Mesenchymal stem cell (in vitro differentiated cells and primary cell): ENCODE results near the gene EPB42.
"Not testable (repeated sequence)": the region's sequence is repeated elsewhere in the genome, so short reads cannot be mapped to it uniquely, and the experiment has no call there.

ENCODE experiments used
- DNase-seq: peaks from one replicate; pipeline ENCODE4 v3.0.0-alpha.2; 2013
- H2AFZ ChIP-seq: one replicate; pipeline ENCODE4 v1.6.1; 2013; ENCODE audit warnings: low read depth, mild to moderate bottlenecking, control low read depth, inconsistent platforms, low read length, moderate library complexity
- H2AK5ac ChIP-seq: 2 replicates; pipeline ENCODE4 v1.6.1; 2013; ENCODE audit warnings: low read length, moderate library complexity, mild to moderate bottlenecking, inconsistent platforms; ENCODE audit not compliant: severe bottlenecking
- H2BK120ac ChIP-seq: one replicate; pipeline ENCODE4 v1.6.1; 2013; ENCODE audit warnings: low read depth, mild to moderate bottlenecking, inconsistent platforms, low read length, moderate library complexity
- H2BK12ac ChIP-seq, 2 experiments: one replicate each; pipeline ENCODE4 v1.6.1; 2013; ENCODE audit warnings: inconsistent platforms in 2 of 2, low read length in 2 of 2, mild to moderate bottlenecking in 2 of 2, moderate library complexity in 2 of 2, control low read depth in 1 of 2
- H2BK15ac ChIP-seq: one replicate; pipeline ENCODE4 v1.6.1; 2013; ENCODE audit warnings: mild to moderate bottlenecking, low read depth, inconsistent platforms; ENCODE audit not compliant: poor library complexity, severe bottlenecking
- H2BK5ac ChIP-seq: 2 replicates; pipeline ENCODE4 v1.6.1; 2013; ENCODE audit warnings: low read depth, mild to moderate bottlenecking, low read length, control low read depth, inconsistent platforms; ENCODE audit not compliant: poor library complexity, severe bottlenecking
- H3K14ac ChIP-seq, 2 experiments: one replicate each; pipeline ENCODE4 v1.6.1; 2013; ENCODE audit warnings: inconsistent platforms in 2 of 2, low read length in 2 of 2, control low read depth in 1 of 2, mild to moderate bottlenecking in 1 of 2, moderate library complexity in 1 of 2
- H3K18ac ChIP-seq, 2 experiments: one replicate each; pipeline ENCODE4 v1.6.1; 2013; ENCODE audit warnings: inconsistent platforms in 2 of 2, low read length in 2 of 2, control low read depth in 1 of 2, low read depth in 1 of 2, mild to moderate bottlenecking in 1 of 2
- H3K23ac ChIP-seq, 2 experiments: one replicate each; pipeline ENCODE4 v1.6.1; 2013; ENCODE audit warnings: inconsistent platforms in 2 of 2, low read length in 2 of 2, mild to moderate bottlenecking in 2 of 2, moderate library complexity in 2 of 2, control low read depth in 1 of 2
- H3K27ac ChIP-seq: 2 replicates; pipeline ENCODE4 v1.5.1; 2013; ENCODE audit warnings: mild to moderate bottlenecking, moderate library complexity, low read length, control low read depth, inconsistent platforms; ENCODE audit not compliant: poor library complexity, severe bottlenecking
- H3K27me3 ChIP-seq, 2 experiments: 2 replicates each; pipeline versions ENCODE4 v1.6.1 to v1.7.0; 2013; ENCODE audit warnings: low read length in 2 of 2, mild to moderate bottlenecking in 2 of 2, moderate library complexity in 2 of 2, control low read depth in 1 of 2, inconsistent platforms in 1 of 2; ENCODE audit not compliant: control insufficient read depth in 1 of 2, insufficient read depth in 1 of 2
- H3K36me3 ChIP-seq, 2 experiments: 2 replicates each; pipeline versions ENCODE4 v1.6.1 to v1.7.0; 2013; ENCODE audit warnings: low read length in 2 of 2, control low read depth in 1 of 2, inconsistent platforms in 1 of 2, low read depth in 1 of 2, mild to moderate bottlenecking in 1 of 2; ENCODE audit not compliant: insufficient read depth in 2 of 2, control insufficient read depth in 1 of 2
- H3K4ac ChIP-seq, 2 experiments: one replicate each; pipeline ENCODE4 v1.6.1; 2013; ENCODE audit warnings: inconsistent platforms in 2 of 2, low read length in 2 of 2, mild to moderate bottlenecking in 2 of 2, moderate library complexity in 2 of 2, control low read depth in 1 of 2, low read depth in 1 of 2
- H3K4me1 ChIP-seq: 2 replicates; pipeline ENCODE4 v1.6.1; 2013; ENCODE audit warnings: low read depth, low read length, control low read depth; ENCODE audit not compliant: control insufficient read depth, insufficient read depth
- H3K4me2 ChIP-seq: 2 replicates; pipeline ENCODE4 v1.6.1; 2013; ENCODE audit warnings: low read length, mild to moderate bottlenecking, inconsistent platforms; ENCODE audit not compliant: poor library complexity, severe bottlenecking
- H3K4me3 ChIP-seq, 2 experiments: 2 replicates each; pipeline versions ENCODE4 v1.5.1 to v1.7.0; 2013; ENCODE audit warnings: low read length in 2 of 2, mild to moderate bottlenecking in 2 of 2, control low read depth in 1 of 2, low read depth in 1 of 2; ENCODE audit not compliant: insufficient read depth in 1 of 2
- H3K79me1 ChIP-seq: replicated peaks from 2 replicates; pipeline ENCODE4 v1.6.1; 2013; ENCODE audit warnings: mild to moderate bottlenecking, control low read depth, low read length, inconsistent platforms; ENCODE audit not compliant: poor library complexity, severe bottlenecking
- H3K9ac ChIP-seq: 2 replicates; pipeline ENCODE4 v1.7.0; 2013; ENCODE audit warnings: mild to moderate bottlenecking, low read length, moderate library complexity
- H3K9me3 ChIP-seq: 2 replicates; pipeline ENCODE4 v1.7.0; 2013; ENCODE audit warnings: mild to moderate bottlenecking, low read length; ENCODE audit not compliant: control insufficient read depth
- H4K8ac ChIP-seq: one replicate; pipeline ENCODE4 v1.6.1; 2013; ENCODE audit warnings: inconsistent platforms, mild to moderate bottlenecking, low read length, moderate library complexity
- H4K91ac ChIP-seq: one replicate; pipeline ENCODE4 v1.6.1; 2013; ENCODE audit warnings: mild to moderate bottlenecking, low read length, inconsistent platforms
- WGBS: methylation state at CpG from one replicate; pipeline ENCODE4 v1.1.7; 2013; ENCODE audit warnings: mixed read lengths; 5-methylcytosine and 5-hydroxymethylcytosine counted together

Gene EPB42

DNA sequence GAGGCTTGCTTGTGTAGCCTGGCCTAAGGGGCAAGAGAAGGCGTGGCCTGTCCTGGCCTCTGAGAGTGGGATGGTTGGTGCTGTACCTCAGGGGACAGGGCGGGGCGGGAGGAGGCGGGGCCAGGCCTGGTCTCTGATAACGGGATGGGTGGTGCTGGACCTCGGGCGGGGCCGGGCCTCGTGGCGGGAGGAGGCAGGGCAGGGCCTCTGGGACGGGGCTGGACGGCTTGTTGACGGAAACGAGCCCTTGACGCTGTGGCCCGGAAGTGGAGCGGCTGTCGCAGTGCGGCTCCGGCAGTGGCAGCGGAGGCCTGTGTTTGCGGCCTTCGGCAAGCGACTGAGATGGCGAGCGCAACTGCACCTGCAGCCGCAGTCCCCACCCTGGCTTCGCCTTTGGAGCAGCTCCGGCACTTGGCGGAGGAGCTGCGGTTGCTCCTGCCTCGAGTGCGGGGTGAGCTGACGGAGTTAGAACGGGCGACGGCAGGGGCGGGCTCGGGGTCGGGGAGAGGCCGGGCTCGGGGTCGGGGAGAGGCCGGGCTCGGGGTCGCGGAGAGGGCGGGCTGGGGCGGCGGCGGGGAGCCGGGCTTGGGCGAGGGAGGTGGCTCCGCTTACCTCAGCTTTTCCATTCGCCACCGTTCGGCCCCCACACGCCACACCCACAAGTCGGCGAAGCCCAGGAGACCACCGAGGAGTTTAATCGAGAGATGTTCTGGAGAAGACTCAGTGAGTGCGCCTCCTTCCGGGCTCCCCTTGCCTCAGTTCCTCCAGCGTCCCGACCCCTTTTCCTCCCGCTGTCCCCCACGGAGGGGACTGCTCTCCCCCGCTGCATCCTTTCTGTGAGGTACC lies 35.4 kb downstream of the EPB42 start, which contains the start of gene CCNDBP1:
Gene CCNDBP1, plus strand, starts transcription at position 247 of the 846 bp plus-strand sequence. Its CDS starts 96 bp downstream, at position 343.
- no peaks in the 10 kb centered on the region for H3K27me3 ChIP-seq
- peaks cover 6 to 33% of the 10 kb centered on the region in 2 experiments for H3K36me3 ChIP-seq
- H3K4me2 ChIP-seq, result peak within 1 kb of the TSS; percentile 99
- WGBS, result 2% methylated on average over 51 of the region's 69 CpGs
- H3K79me1 ChIP-seq, result peaks cover 12% of the 10 kb centered on the region
- H3K4me3 ChIP-seq, result peak within 1 kb of the TSS; percentile 93 to 99
- peak within 1 kb of the TSS; percentile 13 for H2BK15ac ChIP-seq
- peak within 1 kb of the TSS; percentile 92 for H4K91ac ChIP-seq
- H3K23ac ChIP-seq, result peak within 1 kb of the TSS in 1 of 2 experiments; percentile 97
- peak within 1 kb of the TSS in 1 of 2 experiments; percentile 60 for H2BK12ac ChIP-seq
- no peaks in the 10 kb centered on the region for H3K9me3 ChIP-seq
- H3K27ac ChIP-seq, result no peak within 1 kb of the TSS
- no peak within 1 kb of the TSS for H2BK5ac ChIP-seq
- peak within 1 kb of the TSS; percentile 89 to 93 for H3K18ac ChIP-seq
- peak within 1 kb of the TSS in 1 of 2 experiments; percentile 90 for H3K14ac ChIP-seq
- peak within 1 kb of the TSS; percentile 86 to 88 for H3K4ac ChIP-seq
- H4K8ac ChIP-seq, result peak within 1 kb of the TSS; percentile 96
- H3K9ac ChIP-seq, result peak within 1 kb of the TSS; percentile 93
- H2AK5ac ChIP-seq, result peak within 1 kb of the TSS; percentile 39
- DNase-seq, result peak; percentile 81
- H3K4me1 ChIP-seq, result peaks cover 7% of the 10 kb centered on the region
- peak within 1 kb of the TSS; percentile 94 for H2AFZ ChIP-seq
- H2BK120ac ChIP-seq, result peak within 1 kb of the TSS; percentile 73

GRCh38 chr15:43184407-43185124 lies 36.3 kb downstream of the EPB42 start:
- H3K4me1 ChIP-seq, result peaks cover 7% of the 10 kb centered on the region
- no peaks in the 10 kb centered on the region for H3K27me3 ChIP-seq
- no peak overlapping the region for H3K18ac ChIP-seq
- H3K9ac ChIP-seq, result peak overlapping the region; percentile 93
- H3K79me1 ChIP-seq, result peaks cover 12% of the 10 kb centered on the region
- no peaks in the 10 kb centered on the region for H3K9me3 ChIP-seq
- no peak overlapping the region for H2BK12ac ChIP-seq
- H3K4ac ChIP-seq, result no peak overlapping the region
- DNase-seq, result no peak
- no peak overlapping the region for H3K23ac ChIP-seq
- H3K4me3 ChIP-seq, result peak overlapping the region in 1 of 2 experiments; percentile 99
- H2AK5ac ChIP-seq, result peak overlapping the region; percentile 39
- no peak overlapping the region for H4K91ac ChIP-seq
- H2BK15ac ChIP-seq, result no peak overlapping the region
- H2BK120ac ChIP-seq, result no peak overlapping the region
- peak overlapping the region; percentile 94 for H2AFZ ChIP-seq
- no peak overlapping the region for H3K14ac ChIP-seq
- 67% methylated on average over 7 of the region's 9 CpGs for WGBS
- no peak overlapping the region for H3K27ac ChIP-seq
- H3K4me2 ChIP-seq, result no peak overlapping the region
- no peak overlapping the region for H4K8ac ChIP-seq
- H2BK5ac ChIP-seq, result no peak overlapping the region
- H3K36me3 ChIP-seq, result peaks cover 0 to 25% of the 10 kb centered on the region in 2 experiments

DNA sequence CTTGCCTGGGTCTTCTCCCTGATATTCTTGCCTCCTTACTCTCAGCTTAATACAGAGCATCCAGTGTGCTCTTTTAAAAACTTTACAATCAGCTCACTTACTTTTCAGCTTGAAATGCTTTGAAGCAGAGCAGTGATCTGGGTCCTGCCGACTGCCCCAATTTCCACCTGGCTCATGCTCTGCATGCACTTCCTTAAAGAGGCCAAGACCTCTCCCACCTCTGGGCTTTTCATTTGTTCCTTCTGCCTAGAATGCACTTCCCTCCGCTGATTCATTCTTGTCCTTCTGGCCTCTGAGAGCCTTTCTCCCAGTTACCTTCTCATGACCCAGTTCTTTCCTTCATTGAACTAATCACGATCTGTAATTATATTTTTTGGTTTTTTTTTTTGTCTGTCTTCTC lies 37.5 kb downstream of the EPB42 start:
- Histone ChIP-seq H3K18ac (no peak overlapping the region), H3K23ac (no peak overlapping the region), H2BK15ac (no peak overlapping the region), H4K91ac (no peak overlapping the region), H2BK12ac (no peak overlapping the region), H3K9me3 (no peaks in the 10 kb centered on the region), H3K79me1 (peaks cover 11% of the 10 kb centered on the region), H2BK120ac (no peak overlapping the region), H2AK5ac (no peak overlapping the region), H4K8ac (no peak overlapping the region), H3K27ac (no peak overlapping the region), H3K9ac (no peak overlapping the region), H3K4me2 (no peak overlapping the region), H3K27me3 (no peaks in the 10 kb centered on the region), H3K14ac (no peak overlapping the region), H3K4me1 (peaks cover 7% of the 10 kb centered on the region), H3K36me3 (peaks cover 0 to 26% of the 10 kb centered on the region in 2 experiments), H2BK5ac (no peak overlapping the region), H3K4me3 (no peak overlapping the region), H3K4ac (no peak overlapping the region), H2AFZ (no peak overlapping the region)
- 86% methylated on average over 2 of the region's 3 CpGs for WGBS
- no peak for DNase-seq

DNA sequence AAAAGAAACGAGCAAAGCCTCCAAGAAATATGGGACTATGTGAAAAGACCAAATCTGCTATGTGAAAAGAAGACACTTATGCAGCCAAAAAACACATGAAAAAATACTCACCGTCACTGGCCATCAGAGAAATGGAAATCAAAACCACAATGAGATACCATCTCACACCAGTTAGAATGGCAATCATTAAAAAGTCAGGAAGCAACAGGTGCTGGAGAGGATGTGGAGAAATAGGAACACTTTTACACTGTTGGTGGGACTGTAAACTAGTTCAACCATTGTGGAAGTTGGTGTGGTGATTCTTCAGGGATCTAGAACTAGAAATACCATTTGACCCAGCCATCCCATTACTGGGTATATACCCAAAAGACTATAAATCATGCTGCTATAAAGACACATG lies 43.7 kb downstream of the EPB42 start:
- H2AFZ ChIP-seq, H4K8ac ChIP-seq, H2AK5ac ChIP-seq, H3K9me3 ChIP-seq, H3K4ac ChIP-seq, H3K18ac ChIP-seq, H3K4me2 ChIP-seq, H2BK15ac ChIP-seq, H3K23ac ChIP-seq, H3K27me3 ChIP-seq, H3K27ac ChIP-seq, H4K91ac ChIP-seq, H3K79me1 ChIP-seq, H3K14ac ChIP-seq, H2BK5ac ChIP-seq, H3K4me3 ChIP-seq, DNase-seq, H2BK12ac ChIP-seq, H2BK120ac ChIP-seq, H3K9ac ChIP-seq, H3K4me1 ChIP-seq: not testable (repeated sequence)
- WGBS, result no CpG with 5 or more reads among the region's 2 CpGs
- H3K36me3 ChIP-seq, result peaks cover 8 to 35% of the 10 kb centered on the region in 2 experiments
